ENCODE results near the gene RFX4.

GRCh38 chr12:106804668-106805067, 221.9 kb downstream of the RFX4 start:
- TF ChIP-seq, protein P1, sequence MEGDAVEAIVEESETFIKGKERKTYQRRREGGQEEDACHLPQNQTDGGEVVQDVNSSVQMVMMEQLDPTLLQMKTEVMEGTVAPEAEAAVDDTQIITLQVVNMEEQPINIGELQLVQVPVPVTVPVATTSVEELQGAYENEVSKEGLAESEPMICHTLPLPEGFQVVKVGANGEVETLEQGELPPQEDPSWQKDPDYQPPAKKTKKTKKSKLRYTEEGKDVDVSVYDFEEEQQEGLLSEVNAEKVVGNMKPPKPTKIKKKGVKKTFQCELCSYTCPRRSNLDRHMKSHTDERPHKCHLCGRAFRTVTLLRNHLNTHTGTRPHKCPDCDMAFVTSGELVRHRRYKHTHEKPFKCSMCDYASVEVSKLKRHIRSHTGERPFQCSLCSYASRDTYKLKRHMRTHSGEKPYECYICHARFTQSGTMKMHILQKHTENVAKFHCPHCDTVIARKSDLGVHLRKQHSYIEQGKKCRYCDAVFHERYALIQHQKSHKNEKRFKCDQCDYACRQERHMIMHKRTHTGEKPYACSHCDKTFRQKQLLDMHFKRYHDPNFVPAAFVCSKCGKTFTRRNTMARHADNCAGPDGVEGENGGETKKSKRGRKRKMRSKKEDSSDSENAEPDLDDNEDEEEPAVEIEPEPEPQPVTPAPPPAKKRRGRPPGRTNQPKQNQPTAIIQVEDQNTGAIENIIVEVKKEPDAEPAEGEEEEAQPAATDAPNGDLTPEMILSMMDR (IDR thresholded peaks at IDR 0.05) = no peak
- TF ChIP-seq POLR2A (IDR thresholded peaks at IDR 0.05; ENCODE audit: low read depth) (no peak), EP300 (IDR thresholded peaks at IDR 0.05) (no peak), POLR2AphosphoS5 (IDR thresholded peaks at IDR 0.05) (no peak)
